HL-60/S4 treated with retinoic acid at 250 ng/mL for 4 days and 3 days (cell line): Measurements from ENCODE around the gene SLC35C1.

ENCODE experiments used
- in situ Hi-C: fragments of 300-500 bp; cut with MboI; formaldehyde crosslinking; loops from 2 replicates; pipeline ENCODE4 v1.7.0; 2022; ENCODE audit warnings: low sequenced_read_pairs

The SLC35C1 gene

GRCh38 chr11:45843158-45843924 lies 38.4 kb downstream of the SLC35C1 start:
- in situ Hi-C loops: no loop called here

GRCh38 chr11:45844822-45845578 lies 40.1 kb downstream of the SLC35C1 start:
- in situ Hi-C loops: no loop called here

GRCh38 chr11:45846174-45846675 lies 41.3 kb downstream of the SLC35C1 start:
- in situ Hi-C loops: no loop called here

GRCh38 chr11:45846974-45847910 lies 42.3 kb downstream of the SLC35C1 start, which contains the start of gene CRY2:
Gene CRY2, plus strand, starts transcription at chr11:45847475. Its CDS starts 16 bp downstream, at chr11:45847491.
- in situ Hi-C loops: no loop called here

GRCh38 chr11:45847911-45848316 lies 43.0 kb downstream of the SLC35C1 start:
- in situ Hi-C loops: no loop called here

GRCh38 chr11:45848654-45849081 lies 43.7 kb downstream of the SLC35C1 start:
- in situ Hi-C loops: no loop called here

GRCh38 chr11:45850446-45850845 lies 45.5 kb downstream of the SLC35C1 start:
- in situ Hi-C loops: no loop called here

- in situ Hi-C loops: no loop called here
Observed at GRCh38 chr11:45851228-45851627, 46.3 kb downstream of the SLC35C1 start.

GRCh38 chr11:45852018-45852711 lies 47.2 kb downstream of the SLC35C1 start:
- in situ Hi-C loops: no loop called here

GRCh38 chr11:45852712-45853101 lies 47.8 kb downstream of the SLC35C1 start:
- in situ Hi-C loops: no loop called here

- in situ Hi-C loops: no loop called here
Observed at GRCh38 chr11:45853332-45854219, 48.6 kb downstream of the SLC35C1 start.

GRCh38 chr11:45855308-45855707 lies 50.4 kb downstream of the SLC35C1 start:
- in situ Hi-C loops: no loop called here

GRCh38 chr11:45856044-45856468 lies 51.1 kb downstream of the SLC35C1 start:
- in situ Hi-C loops: no loop called here

GRCh38 chr11:45857961-45858474 lies 53.1 kb downstream of the SLC35C1 start:
- in situ Hi-C loops: no loop called here

GRCh38 chr11:45858751-45859398 lies 53.9 kb downstream of the SLC35C1 start:
- in situ Hi-C loops: no loop called here

GRCh38 chr11:45859661-45860140 lies 54.8 kb downstream of the SLC35C1 start:
- in situ Hi-C loops: no loop called here

GRCh38 chr11:45860348-45860747 lies 55.4 kb downstream of the SLC35C1 start:
- in situ Hi-C loops: no loop called here
